ENCODE measurements around the gene LRRTM4. TPM values are rescaled to one million over a fixed set of nuclear protein-coding genes. Genes with fewer than 3 reads are reported as not detected.

Gene LRRTM4
- total RNA-seq, 1 experiment from 2014 or later, result not detected

- BruUV-seq (replicated peaks), result no TSS peak
- Mint-ChIP-seq H3K27ac (ENCODE audit: low read depth, unreplicated experiment) (no peak overlapping the region), H3K9me3 (ENCODE audit: unreplicated experiment) (no peaks in the 10 kb centered on the region), H3K4me1 (ENCODE audit: insufficient read depth, unreplicated experiment) (no peaks in the 10 kb centered on the region), H3K27me3 (ENCODE audit: insufficient read depth, unreplicated experiment) (peaks cover 52% of the 10 kb centered on the region), H3K4me3 (ENCODE audit: unreplicated experiment) (no peak overlapping the region), H3K36me3 (ENCODE audit: insufficient read depth, unreplicated experiment) (no peaks in the 10 kb centered on the region)
- intact Hi-C loops (cut with micrococcal nuclease), result no loop called here
- ChIA-PET POLR2A (no interaction called here), CTCF (no interaction called here)
- TF ChIP-seq, protein P1, sequence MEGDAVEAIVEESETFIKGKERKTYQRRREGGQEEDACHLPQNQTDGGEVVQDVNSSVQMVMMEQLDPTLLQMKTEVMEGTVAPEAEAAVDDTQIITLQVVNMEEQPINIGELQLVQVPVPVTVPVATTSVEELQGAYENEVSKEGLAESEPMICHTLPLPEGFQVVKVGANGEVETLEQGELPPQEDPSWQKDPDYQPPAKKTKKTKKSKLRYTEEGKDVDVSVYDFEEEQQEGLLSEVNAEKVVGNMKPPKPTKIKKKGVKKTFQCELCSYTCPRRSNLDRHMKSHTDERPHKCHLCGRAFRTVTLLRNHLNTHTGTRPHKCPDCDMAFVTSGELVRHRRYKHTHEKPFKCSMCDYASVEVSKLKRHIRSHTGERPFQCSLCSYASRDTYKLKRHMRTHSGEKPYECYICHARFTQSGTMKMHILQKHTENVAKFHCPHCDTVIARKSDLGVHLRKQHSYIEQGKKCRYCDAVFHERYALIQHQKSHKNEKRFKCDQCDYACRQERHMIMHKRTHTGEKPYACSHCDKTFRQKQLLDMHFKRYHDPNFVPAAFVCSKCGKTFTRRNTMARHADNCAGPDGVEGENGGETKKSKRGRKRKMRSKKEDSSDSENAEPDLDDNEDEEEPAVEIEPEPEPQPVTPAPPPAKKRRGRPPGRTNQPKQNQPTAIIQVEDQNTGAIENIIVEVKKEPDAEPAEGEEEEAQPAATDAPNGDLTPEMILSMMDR (IDR thresholded peaks at IDR 0.05; ENCODE audit: unreplicated experiment), result no peak
- no peak for DNase-seq (ENCODE audit: unreplicated experiment)
Measured at GRCh38 chr2:77391119-77391518, 131.1 kb downstream of the LRRTM4 start.

GRCh38 chr2:77387324-77387723 lies 134.9 kb downstream of the LRRTM4 start:
- POLR2A ChIA-PET, result no interaction called here
- peaks cover 32% of the 10 kb centered on the region for H3K27me3 Mint-ChIP-seq (ENCODE audit: insufficient read depth, unreplicated experiment)
- CTCF ChIA-PET, result no interaction called here
- no peak for DNase-seq (ENCODE audit: unreplicated experiment)
- H3K27ac Mint-ChIP-seq (ENCODE audit: low read depth, unreplicated experiment), result no peak overlapping the region
- no TSS peak for BruUV-seq (replicated peaks)
- intact Hi-C loops (cut with micrococcal nuclease), result no loop called here
- H3K36me3 Mint-ChIP-seq (ENCODE audit: insufficient read depth, unreplicated experiment), result no peaks in the 10 kb centered on the region
- TF ChIP-seq, protein P1 (IDR thresholded peaks at IDR 0.05; ENCODE audit: unreplicated experiment), result no peak
- H3K4me1 Mint-ChIP-seq (ENCODE audit: insufficient read depth, unreplicated experiment), result no peaks in the 10 kb centered on the region
- H3K4me3 Mint-ChIP-seq (ENCODE audit: unreplicated experiment), result no peak overlapping the region
- H3K9me3 Mint-ChIP-seq (ENCODE audit: unreplicated experiment), result no peaks in the 10 kb centered on the region

- no peaks in the 10 kb centered on the region for H3K36me3 Mint-ChIP-seq (ENCODE audit: insufficient read depth, unreplicated experiment)
- TF ChIP-seq, protein P1 (IDR thresholded peaks at IDR 0.05; ENCODE audit: unreplicated experiment), result no peak
- H3K27ac Mint-ChIP-seq (ENCODE audit: low read depth, unreplicated experiment), result no peak overlapping the region
- H3K9me3 Mint-ChIP-seq (ENCODE audit: unreplicated experiment), result no peaks in the 10 kb centered on the region
- POLR2A ChIA-PET, result no interaction called here
- no peaks in the 10 kb centered on the region for H3K4me1 Mint-ChIP-seq (ENCODE audit: insufficient read depth, unreplicated experiment)
- H3K27me3 Mint-ChIP-seq (ENCODE audit: insufficient read depth, unreplicated experiment), result peaks cover 69% of the 10 kb centered on the region
- no peak overlapping the region for H3K4me3 Mint-ChIP-seq (ENCODE audit: unreplicated experiment)
- no TSS peak for BruUV-seq (replicated peaks)
- intact Hi-C loops (cut with micrococcal nuclease), result no loop called here
- CTCF ChIA-PET, result no interaction called here
- DNase-seq (ENCODE audit: unreplicated experiment), result no peak
Measured at GRCh38 chr2:77372636-77373035, 149.5 kb downstream of the LRRTM4 start.

DNA sequence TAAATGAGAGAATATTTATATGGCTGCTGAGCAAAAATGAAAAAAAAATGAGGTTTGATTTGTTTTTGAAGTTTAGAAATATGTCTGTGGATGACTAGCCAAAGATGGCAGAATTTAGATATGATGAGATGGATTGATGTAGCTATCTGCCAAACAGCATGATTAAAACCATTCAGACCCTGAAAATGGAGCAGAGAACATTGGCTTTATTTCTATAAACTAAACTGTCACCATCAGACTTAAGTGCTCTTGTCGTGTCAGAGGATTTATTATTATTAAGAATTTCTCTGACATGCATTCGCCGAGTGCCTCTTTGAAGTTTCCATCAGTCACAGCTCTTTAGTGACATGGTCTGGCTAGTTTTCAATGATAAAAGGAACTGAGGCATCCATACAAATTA lies 151.7 kb downstream of the LRRTM4 start:
- intact Hi-C loops (cut with micrococcal nuclease), result no loop called here
- H3K27me3 Mint-ChIP-seq (ENCODE audit: insufficient read depth, unreplicated experiment), result peaks cover 76% of the 10 kb centered on the region
- DNase-seq (ENCODE audit: unreplicated experiment), result no peak
- no TSS peak for BruUV-seq (replicated peaks)
- ChIA-PET CTCF (no interaction called here), POLR2A (no interaction called here)
- no peaks in the 10 kb centered on the region for H3K36me3 Mint-ChIP-seq (ENCODE audit: insufficient read depth, unreplicated experiment)
- no peak overlapping the region for H3K4me3 Mint-ChIP-seq (ENCODE audit: unreplicated experiment)
- H3K9me3 Mint-ChIP-seq (ENCODE audit: unreplicated experiment), result no peaks in the 10 kb centered on the region
- H3K4me1 Mint-ChIP-seq (ENCODE audit: insufficient read depth, unreplicated experiment), result no peaks in the 10 kb centered on the region
- TF ChIP-seq, protein P1 (IDR thresholded peaks at IDR 0.05; ENCODE audit: unreplicated experiment), result no peak
- H3K27ac Mint-ChIP-seq (ENCODE audit: low read depth, unreplicated experiment), result no peak overlapping the region
